G401 (cell line): ENCODE data around the gene PASD1. TPM values are rescaled to one million over a fixed set of nuclear protein-coding genes. Genes with fewer than 3 reads are reported as not detected.
"Not testable (repeated sequence)": the region's sequence is repeated elsewhere in the genome, so short reads cannot be mapped to it uniquely, and the experiment has no call there.

Experiments
- DNase-seq: peaks from one replicate; pipeline ENCODE4 v3.0.0-alpha.2; 2015; ENCODE audit warnings: low spot score
- in situ Hi-C: cut with HindIII; loops from 2 replicates; pipeline ENCODE4 v1.10.0; 2016; ENCODE audit warnings: low sequenced_read_pairs, mixed read lengths
- total RNA-seq: library from RNA; depleted of rRNA; stranded (reverse); fragments of >200 nt; shearing (Covaris generic); gene quantifications from 2 replicates; pipeline ENCODE4 v1.2.3, GENCODE V29; 2014; rRNA removed

PASD1 gene, protein sequence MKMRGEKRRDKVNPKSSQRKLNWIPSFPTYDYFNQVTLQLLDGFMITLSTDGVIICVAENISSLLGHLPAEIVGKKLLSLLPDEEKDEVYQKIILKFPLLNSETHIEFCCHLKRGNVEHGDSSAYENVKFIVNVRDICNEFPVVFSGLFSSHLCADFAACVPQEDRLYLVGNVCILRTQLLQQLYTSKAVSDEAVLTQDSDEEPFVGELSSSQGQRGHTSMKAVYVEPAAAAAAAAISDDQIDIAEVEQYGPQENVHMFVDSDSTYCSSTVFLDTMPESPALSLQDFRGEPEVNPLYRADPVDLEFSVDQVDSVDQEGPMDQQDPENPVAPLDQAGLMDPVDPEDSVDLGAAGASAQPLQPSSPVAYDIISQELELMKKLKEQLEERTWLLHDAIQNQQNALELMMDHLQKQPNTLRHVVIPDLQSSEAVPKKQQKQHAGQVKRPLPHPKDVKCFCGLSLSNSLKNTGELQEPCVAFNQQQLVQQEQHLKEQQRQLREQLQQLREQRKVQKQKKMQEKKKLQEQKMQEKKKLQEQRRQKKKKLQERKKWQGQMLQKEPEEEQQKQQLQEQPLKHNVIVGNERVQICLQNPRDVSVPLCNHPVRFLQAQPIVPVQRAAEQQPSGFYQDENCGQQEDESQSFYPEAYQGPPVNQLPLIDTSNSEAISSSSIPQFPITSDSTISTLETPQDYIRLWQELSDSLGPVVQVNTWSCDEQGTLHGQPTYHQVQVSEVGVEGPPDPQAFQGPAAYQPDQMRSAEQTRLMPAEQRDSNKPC
- not detected in 2 replicates for total RNA-seq

- no peak for DNase-seq
- in situ Hi-C loops: no loop called here
These were observed at the start of gene PASD1 for GRCh38 chrX:151563449-151563848. TSS of gene PASD1 (plus strand) at chrX:151563675. CDS start at chrX:151601554, 37,879 bp downstream.

GRCh38 chrX:151515237-151515636 lies 48.2 kb upstream of the PASD1 start:
- in situ Hi-C loops: no loop called here
- DNase-seq: no peak

DNA sequence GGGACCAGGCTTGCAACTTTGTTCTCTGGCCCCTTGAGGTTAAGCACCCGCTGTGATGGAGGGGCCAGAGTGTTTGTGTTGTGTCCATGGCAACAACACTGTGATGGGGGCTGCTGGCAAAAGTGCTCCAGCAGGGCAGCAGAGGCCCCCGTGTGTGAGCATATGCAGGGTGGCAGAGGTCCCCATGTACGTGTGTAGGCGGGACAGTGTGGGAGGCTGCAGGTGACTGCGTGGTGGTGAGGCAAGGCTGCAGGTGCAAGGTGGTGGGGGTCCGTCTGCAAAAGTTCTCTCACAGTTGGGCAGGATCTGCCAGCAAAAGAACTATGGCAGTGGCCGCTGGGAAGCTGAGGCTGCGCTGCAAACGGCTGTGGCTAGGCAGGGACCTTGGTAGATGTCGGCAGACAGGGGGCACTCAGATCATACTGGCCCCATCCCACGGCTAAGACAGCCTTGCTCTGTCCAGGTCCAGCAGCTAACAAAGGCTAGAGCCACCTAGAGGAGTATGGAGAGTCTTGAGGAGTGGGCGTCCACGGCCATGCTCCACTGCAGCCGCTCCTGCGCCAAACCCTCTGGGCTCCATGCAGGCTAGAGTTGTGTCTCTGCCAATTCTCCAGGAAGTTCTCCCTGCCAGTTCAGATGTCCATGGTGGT lies 46.8 kb upstream of the PASD1 start:
- in situ Hi-C loops: no loop called here
- DNase-seq: no peak

- no peak for DNase-seq
- in situ Hi-C loops: no loop called here
These were observed 46.1 kb upstream of the PASD1 start for GRCh38 chrX:151517421-151517820.

DNA sequence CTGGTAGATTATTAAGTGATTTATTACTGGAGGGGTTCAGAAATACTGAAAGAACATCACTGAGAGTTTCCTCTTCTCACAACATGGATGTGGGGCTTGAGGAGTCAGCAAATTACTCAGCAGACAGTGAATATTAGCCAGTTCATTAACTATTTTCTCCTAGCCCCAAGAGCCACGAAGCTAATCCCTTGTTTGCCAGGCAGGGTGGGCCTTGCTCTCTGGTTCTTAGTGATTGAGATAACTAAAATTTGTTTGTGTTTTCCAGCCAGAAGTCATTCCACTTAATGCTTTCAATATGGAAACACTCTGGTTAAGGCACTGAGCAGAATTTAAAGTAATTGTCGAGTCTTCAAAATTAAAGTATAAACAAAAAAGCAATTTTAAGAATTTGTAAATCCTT lies 40.1 kb upstream of the PASD1 start:
- in situ Hi-C loops: no loop called here
- DNase-seq: no peak

DNA sequence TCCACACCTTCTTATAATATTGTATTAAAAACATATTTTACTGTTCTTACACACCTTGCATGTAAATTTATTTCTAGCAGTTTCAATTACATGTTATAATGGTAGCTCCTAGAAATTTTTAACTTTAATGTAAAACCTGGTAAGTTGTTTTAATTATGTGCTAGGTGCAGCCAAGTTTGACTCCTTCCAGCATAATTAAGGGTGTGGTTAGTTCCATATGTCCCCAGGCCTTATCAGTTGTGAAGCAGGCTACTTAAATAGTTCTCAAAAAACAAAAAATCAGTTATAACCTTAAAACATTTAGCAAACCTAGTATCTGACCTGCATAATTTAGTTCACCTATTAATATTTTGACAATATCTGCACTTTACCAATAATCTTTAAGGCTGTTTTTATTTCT lies 26.9 kb upstream of the PASD1 start:
- in situ Hi-C loops: no loop called here
- no peak for DNase-seq

GRCh38 chrX:151537572-151537971 lies 25.9 kb upstream of the PASD1 start:
- in situ Hi-C loops: no loop called here
- DNase-seq: no peak

DNA sequence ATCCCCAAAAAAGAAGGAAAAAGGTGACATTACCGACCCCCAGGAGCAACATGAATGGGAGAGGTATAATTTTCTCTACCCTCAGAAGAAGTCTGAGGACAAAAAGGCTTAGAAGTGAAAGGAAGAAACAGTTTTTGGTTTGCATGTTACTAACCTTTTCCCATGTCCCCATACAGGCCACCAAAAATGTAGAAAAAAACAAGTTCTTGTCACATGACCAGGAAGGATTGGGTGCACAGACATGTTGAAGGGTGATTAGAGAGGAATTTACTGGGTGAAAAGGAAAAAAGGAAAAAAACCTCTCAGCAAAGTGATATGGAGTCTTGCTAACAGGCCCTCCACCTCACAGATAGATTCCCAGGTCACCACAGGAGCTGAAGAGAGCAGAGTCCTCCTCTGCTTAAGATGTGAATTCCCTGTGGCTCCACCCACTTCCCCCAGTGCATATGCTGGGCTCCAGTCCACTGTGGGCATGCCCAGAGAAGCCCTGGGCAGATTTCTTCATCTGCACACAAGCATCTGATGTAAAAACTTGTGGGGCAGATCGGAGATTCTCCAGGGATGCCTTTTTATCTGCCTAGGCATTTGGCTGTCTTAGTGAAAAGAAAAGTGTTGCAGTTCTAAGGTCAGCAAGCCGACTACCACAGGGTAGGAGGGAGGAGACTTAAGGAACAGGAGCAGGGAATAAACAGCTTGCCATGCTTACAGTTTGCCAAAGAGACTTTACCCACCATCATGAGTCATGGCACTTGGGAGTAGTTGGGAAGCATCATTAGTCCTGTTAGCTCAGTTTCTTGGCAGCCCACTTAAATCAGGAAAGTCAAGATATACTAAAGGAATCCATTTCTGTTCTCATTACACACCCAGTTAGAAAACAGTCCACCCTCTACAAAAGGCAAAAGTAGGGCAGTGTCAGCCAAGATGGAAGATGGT lies 25.0 kb upstream of the PASD1 start:
- DNase-seq: no peak
- in situ Hi-C loops: no loop called here

DNA sequence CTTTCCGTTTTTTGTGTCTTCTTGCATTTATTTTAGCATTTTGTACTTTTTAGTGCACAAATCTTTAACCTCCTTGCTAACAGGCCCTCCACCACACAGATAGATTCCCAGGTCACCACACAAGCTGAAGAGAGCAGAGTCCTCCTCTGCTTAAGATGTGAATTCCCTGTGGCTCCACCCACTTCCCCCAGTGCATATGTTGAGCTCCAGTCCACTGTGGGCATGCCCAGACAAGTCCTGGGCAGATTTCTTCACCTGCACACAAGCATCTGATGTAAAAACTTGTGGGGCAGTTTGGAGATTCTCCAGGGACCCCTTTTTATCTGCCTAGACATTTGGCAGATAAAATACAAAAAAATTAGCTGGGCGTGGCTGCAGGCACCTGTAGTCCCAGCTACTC lies 19.8 kb upstream of the PASD1 start:
- DNase-seq: no peak
- in situ Hi-C loops: no loop called here

GRCh38 chrX:151546226-151546625 lies 17.2 kb upstream of the PASD1 start:
- in situ Hi-C loops, DNase-seq: not testable (repeated sequence)

DNA sequence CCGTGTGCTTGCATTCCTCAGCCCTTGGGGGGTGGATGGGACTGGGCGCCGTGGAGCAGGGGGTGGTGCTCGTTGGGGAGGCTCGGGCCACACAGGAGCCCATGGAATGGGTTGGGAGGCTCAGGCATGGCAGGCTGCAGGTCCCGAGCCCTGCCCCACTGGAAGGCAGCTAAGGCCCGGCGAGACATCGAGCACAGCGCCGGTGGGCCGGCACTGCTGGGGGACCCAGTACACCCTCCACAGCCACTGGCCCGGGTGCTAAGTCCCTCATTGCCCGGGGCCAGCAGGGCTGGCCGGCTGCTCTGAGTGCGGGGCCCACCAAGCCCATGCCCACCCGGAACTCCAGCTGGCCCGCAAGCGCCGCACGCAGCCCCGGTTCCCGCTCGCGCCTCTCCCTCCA lies 12.3 kb upstream of the PASD1 start:
- DNase-seq, in situ Hi-C loops: not testable (repeated sequence)

DNA sequence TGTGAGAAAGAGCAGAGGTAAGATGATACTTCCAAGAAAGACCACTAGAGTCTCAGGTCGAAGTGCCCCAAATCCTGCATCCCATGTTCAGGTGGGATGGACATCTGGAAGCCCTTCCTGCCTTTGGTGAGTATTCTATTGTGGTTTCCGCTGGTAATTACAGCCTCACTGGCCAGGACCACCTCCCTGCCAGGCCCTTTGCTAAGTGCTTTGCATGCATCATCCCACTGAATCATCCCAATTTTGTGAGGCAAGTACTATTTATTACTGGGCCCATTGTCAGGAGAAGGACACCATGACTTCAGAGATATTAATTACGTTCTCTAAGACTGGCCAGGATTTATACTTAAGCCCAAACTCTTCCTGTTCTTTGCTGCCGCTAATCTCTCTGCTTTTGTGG lies 10.7 kb upstream of the PASD1 start:
- DNase-seq: no peak
- in situ Hi-C loops: no loop called here

- DNase-seq, in situ Hi-C loops: not testable (repeated sequence)
These were observed 8.2 kb upstream of the PASD1 start for GRCh38 chrX:151555301-151555700.

GRCh38 chrX:151562485-151562884 lies 990 bp upstream of the PASD1 start:
- in situ Hi-C loops, DNase-seq: not testable (repeated sequence)

GRCh38 chrX:151563003-151563402 lies 472 bp upstream of the PASD1 start:
- in situ Hi-C loops, DNase-seq: not testable (repeated sequence)

DNA sequence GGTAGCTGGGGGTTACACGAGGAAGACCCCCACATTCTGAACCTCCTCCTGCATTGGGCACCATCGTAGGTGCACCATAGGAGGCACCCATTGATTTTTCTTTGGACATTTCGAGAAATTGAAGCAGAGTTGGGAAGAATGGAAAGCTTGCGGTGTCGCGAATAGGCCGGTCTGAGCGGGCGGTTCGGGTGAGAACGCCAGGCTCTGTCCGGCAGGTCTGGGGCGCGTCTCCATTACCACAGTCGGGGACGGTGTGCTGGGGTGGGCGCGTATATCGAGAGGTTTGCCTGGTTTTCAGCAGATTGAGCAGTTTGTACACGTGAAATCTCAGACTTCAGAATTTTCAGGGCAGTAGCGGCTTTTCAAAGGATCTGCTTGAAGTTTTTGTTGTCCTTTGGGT lies 560 bp downstream of the PASD1 start:
- no peak for DNase-seq
- in situ Hi-C loops: no loop called here

GRCh38 chrX:151566872-151567271 lies 3.4 kb downstream of the PASD1 start:
- in situ Hi-C loops, DNase-seq: not testable (repeated sequence)

DNA sequence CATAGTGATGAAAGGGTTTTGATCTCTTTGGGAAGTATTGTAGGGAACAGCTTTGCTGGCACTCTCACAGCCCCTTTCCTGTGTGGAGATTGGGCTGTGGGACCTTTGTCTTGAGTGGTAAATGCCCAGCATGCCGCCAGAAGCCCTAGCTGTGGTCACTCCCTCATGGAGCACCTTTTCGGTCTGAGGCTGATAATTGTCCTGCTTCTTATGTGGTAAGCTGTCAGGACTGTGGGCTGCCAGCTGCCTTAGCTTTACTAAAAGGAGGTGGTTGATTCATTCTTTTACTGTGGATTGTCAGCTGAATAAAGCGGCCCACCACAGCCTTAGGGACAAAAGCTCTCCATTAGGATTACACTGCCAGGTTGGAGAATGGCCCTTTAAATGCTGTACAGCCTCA lies 7.1 kb downstream of the PASD1 start:
- DNase-seq: no peak
- in situ Hi-C loops: no loop called here

DNA sequence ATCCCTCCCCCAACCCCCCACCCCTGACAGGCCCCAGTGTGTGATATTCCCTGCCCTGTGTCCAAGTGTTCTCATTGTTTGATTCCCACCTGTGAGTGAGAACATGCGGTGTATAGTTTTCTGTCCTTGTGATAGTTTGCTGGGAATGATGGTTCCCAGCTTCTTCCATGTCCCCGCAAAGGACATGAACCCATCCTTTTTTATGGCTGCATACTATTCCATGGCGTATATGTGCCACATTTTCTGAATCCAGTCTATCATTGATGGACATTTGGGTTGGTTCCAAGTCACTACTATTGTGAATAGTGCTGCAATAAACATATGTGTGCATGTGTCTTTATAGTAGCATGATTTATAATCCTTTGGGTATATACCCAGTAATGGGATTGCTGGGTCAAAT lies 29.9 kb downstream of the PASD1 start:
- DNase-seq, in situ Hi-C loops: not testable (repeated sequence)
